NCI-H2029 treated with DMSO at 0.1 percent for 48 hours (cell line): ENCODE measurements around the gene INPP5K.

ENCODE experiments used
- DNase-seq: peaks from one replicate; lab custom pipeline; 2025; lab: John Stamatoyannopoulos, UW

INPP5K gene

DNA sequence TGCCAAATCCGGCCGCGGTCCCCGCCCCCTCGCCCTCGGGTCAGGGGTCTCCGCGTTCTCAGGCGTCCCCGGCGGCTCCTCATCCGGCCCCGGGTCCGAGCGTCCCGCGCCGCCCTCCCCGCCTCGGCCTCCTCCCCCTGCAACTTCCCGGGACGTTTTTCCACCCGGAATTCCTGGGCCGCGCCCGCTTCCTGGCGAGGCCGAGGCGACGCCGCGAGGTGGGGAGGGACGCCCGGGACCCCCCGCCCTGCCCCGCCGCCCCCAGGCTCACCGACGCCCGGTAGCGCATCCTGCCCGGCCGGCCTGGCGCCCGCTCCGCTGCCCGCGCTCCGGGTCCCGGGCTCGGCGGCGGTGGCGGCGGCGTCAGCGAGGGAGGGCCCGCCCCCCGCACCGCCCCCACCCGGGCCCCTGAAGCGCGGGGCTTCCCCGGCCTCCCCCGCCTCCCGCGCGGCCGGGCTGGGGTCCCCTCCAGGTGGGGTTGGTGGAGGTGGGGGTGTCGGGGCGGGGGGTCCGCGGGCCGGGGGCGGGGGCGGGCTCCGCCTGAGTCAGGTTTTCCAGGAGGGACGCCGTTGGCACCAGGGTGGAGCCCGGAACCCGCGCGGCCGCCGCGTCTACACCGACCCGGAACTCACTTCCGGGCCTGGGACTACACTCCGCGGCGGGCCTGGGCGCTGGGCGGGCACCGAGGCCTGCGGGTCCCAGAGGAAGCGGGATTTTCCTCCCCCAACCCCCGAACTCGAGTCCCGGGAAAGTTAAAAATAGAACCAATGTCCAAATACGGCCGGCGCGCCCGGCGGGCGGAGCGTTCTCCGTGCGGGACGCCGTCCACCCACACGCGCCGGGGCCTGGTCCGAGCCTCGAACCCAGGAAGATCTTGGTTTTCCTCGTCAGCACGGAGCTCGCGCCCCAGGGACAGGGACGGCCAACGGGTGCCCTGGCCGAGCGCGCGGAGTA lies 30.7 kb downstream of the INPP5K start:
- no peak for DNase-seq

DNA sequence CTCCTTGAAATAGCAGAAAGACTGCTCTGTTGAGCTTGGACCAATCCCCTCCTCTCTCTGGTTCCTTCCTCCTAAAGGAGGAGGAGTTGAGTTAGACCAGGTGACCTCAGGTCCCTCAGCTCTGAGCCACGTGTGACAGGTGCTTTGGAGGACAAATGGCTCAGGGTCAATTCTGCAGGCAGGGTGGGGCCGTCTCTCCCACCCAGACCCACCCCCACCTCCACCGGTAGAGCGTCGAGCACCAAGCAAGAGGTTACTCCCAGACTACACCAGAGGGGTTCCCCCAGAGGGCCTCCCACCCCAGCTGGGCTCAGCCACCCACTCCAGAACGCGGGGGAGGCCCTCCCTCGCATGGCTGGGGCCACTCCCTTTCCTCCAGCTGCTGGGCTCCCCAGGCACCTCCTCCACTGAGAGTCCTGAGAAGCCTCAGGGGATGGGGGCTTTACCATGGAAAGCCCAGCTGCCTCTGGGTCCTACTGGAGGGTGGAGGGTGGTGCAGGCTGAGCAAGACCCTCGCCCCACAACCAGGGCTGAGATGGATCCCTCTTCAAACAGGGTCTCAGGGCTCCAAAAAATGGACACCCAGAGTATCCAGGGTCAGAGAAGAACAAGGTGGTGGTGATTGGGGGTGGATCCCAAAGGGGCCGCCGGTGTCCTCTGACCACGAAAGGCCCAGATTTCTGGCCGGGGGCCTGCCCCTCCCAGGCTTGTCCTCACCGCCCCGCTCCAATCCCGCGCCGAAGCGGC lies 31.6 kb downstream of the INPP5K start:
- no peak for DNase-seq

DNA sequence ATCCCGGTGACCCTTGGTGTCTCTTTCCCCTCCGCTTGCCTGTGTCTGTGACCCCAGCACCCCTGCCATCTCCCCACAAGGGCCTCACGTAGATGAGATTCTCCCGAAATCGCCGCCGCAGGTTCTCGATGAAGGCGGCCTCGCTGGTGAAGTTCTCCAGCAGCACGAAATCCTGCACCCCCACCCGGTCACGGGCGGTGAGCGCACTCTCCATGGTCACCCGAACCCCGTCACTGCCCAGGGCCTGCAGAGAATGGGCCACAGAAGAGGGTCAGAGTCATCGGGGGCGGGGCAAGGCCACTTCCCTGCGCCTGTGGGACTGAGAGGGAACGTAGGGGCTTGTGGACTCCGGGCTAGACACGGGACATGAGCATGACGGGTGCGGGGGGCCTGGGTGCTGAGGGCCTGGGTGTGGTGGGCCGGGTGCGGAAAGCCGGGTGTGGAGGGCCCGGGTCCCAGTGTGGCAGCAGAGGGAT lies 32.3 kb downstream of the INPP5K start:
- no peak for DNase-seq

GRCh38 chr17:1482680-1483079 lies 33.7 kb downstream of the INPP5K start:
- DNase-seq: no peak

DNA sequence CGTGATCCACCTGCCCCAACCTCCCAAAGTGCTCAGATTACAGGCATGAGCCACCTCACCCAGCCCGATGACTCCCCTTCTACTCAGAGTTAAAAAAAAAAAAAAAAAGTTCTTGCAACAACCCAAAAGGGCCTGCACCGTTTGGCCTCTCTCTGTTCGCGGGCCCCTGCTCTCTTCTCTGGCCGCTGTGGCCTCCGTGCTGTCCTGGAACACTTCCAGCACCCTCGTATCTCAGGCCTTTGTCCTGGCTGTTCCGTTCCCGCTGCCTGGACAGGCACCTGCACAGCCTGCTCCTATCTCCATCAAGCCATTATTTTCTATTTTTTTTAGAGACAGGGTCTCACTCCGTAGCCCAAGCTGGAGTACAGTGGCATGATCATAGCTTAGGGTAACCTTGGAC lies 34.7 kb downstream of the INPP5K start:
- DNase-seq: no peak

GRCh38 chr17:1480747-1481465 lies 35.5 kb downstream of the INPP5K start:
- DNase-seq: no peak

- DNase-seq: no peak
Measured at GRCh38 chr17:1478418-1478817, 38.0 kb downstream of the INPP5K start.

- DNase-seq: no peak
Measured at GRCh38 chr17:1475321-1475854, 41.0 kb downstream of the INPP5K start.

- DNase-seq: no peak
Measured at GRCh38 chr17:1474402-1475189, 41.8 kb downstream of the INPP5K start.

DNA sequence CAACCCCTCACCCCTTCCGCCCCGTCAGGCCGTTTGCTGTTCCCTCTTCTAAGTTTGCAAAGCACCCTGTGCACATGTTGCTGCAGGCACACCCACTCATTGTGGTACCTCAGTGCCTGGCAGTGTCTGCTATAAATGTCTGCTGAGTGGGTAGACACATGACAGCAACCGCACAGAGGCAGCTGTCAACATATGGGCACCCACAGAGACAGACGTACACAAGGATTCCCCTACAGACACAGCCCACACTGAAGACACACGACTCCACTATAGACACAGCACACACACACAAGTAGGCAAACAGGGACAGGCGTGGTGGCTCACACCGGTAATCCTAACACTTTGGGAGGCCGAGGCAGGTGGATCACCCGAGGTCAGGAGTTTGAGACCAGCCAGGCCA lies 42.6 kb downstream of the INPP5K start:
- DNase-seq: no peak

DNA sequence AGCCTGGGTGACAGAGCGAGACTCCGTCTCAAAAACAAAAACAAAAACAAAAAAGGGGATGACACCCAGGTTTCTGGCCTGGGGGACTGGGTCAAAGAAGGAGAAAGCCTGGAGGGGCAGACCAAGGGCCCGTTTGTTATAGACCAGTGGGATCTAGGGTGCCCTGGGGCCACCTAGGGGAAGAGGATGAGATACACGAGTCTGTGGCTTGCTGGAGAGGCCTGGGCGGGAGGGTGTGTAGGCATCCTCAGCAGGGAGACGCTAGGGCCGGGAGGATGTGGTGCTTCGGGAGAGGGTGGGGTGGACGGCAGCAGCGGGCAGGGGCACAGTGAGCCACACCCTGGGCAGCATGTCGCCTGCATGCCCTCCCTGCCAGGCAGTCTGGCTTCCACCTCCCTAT lies 43.2 kb downstream of the INPP5K start:
- no peak for DNase-seq

DNA sequence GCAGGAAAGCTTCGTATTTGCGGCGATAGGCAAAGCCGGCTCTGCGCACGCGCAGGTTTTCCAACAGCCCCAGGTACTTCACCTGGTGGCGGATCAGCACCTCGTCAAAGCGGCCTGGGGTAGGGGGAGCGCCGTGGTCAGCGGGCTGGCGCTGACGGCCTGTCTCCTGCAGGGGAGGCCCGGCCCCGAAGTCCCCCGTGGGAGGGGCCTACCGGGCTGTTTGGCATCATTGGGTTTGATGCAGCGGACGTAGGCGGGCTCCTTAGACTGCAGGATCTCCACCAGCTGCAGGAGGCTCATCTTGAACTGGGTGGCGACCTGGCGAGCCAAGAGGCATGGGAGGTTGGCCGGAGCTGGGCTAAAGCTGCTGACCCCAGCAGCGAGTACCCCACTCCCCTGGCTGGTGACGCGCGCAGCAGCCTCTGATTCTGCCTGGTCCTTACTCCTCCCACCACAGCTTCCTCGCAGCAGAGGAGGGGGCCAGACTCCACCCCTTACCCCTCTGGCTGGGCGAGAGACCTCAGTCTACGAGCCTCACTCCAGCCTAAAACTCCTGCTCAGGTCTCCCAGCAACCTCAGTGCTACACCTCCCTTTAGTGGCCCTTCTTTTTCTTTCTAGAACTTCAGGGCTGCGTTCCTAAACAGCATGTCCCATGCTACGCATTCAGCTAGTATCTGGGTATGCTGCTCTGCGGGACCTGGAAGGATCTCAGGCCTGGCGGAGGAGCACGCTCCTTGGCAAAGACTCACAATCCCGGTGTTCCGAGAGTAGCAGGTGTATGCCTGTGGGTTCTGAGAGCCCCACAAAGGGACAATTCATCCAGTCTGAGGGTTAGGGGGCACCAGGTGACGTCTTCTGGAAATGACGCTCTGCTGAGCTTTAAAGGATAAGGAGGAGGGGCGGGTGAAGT lies 44.2 kb downstream of the INPP5K start:
- no peak for DNase-seq

DNA sequence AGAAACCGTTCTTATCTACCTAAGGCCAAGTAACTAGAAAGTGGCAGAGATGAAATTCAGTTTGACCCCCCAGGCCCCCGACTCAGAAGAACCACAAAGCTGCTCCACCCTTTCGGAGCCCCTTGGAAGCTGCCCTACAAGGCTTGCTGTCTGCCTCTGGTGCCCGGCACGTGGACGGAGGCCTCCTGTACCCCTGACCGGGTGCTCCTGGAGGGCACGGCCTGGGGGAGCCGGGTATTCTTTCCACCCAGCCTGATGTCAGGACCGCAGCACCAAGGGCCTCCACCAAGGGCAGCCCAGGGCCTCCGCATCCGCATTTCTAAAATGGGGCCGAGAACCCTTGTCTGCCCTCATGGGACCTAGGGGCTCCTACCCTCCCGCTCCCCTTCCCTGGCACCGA lies 44.9 kb downstream of the INPP5K start:
- DNase-seq: no peak

DNA sequence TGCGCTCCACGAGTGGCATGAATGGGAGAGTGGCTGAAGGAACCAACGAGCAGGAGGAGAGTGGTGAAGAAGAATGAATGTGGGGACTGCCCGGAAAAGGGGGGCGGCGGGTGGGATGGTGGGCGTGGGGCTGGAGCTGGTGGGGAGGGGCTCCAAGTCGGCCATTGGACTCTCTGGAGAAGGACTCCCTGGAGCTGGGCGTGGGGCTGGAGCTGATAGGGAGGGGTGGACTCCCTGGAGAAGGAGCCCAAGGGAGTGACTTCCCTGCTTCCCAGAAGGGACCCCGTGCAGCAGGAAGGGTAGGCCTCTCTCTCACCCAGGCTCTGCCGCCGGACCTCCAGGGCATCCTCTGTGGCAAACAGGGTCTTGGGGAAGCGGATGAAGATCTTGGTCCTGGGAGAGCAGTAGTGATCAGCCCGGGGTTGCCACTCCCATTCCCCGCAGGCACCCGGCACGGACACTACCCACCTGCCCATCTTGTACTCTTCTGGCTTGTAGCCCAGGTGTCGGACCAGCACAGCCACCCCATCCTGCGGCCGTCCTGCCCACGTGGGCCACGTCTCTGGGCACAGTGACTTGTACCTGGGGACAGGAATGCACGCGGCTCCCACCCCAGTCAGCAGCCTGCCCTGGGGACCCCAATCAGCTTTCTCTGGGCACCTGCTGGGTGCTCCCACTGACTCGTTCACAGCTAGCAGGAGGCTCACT lies 45.5 kb downstream of the INPP5K start:
- DNase-seq: no peak

DNA sequence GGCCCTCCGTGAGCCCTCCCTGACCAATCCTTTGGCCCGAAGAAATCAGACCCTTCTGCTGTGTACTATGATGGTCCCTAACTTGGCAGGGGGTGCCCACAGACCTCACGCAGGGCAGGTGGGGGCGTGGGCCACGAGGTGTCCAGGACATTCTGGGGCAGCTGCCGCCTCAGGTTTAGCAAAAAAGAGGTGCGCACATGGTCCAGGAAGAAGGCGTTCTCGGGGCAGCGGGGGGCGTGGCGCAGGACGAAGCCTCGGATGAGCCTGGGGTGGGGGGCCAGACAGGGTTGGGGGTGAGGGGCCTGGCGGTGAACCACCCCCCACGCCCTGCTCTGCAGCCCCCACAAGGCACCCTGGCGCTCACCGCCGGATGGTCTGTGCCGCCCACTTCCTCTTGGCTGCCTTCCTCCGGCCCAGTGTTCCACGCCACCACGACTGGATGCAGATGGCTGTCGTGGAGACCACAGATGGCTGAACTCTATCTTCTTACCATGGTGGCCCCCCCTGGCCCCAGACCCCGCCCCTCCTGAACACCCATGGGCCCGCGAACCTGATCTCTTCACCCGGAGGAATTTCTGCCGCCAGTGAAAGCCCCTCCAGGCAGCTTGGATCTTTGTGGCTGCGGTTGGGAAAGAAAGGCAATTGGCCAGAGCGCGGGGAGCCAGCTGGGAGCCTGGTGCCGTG lies 46.2 kb downstream of the INPP5K start:
- no peak for DNase-seq

DNA sequence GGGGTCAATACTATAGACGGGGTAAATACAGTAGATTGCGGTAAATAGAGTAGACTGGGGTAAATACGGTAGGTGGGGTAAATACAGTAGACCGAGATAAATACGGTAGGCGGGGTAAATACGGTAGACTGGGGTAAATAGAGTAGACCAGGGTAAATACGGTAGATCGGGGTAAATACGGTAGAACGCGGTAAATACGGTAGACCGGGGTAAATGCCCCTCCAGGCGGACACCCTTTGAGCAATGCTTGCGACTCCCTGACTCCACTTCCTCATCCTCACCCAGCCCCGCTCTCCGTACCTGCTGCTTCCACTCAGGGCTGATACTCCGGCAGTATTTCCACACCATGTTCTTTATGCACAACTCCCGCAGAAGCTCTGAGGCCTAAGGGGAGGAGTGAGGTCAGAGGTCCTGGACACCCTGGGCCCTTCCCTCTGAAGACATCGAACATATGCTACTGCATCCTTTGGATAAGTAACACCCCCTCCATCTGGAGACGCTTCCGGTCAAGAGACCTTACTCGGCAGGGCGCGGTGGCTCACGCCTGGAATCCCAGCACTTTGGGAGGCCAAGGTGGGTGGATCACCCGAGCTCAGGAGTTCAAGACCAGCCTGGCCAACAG lies 47.1 kb downstream of the INPP5K start:
- no peak for DNase-seq

DNA sequence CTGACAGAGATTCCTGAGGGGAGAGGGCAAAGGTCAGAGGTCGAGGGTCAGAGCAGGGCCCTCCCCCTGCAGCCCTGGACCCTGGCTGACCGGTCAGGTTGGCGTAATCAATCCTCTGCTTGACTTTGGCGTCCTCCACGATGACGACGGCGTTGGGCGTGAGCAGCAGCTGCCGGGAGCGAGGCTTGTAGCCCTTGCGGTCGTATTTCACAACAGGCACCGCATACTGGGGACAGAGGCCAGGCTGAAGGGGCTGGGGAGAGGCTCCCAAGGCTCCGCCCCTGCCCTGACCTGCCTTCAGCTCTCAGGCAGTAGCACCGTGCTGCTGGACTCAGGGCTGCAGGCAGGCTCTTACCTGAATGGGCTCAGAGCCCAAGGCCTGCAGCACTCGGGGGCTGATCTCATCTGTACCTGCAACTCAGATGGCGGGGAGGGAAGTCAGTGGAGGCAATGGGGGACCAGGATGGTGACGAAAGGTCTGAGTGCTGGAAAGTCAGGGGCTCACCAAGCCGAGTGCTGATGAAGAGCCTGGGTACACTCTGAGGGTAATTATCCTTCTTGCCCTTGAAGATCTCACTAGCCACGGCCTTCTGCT lies 48.4 kb downstream of the INPP5K start:
- DNase-seq: no peak

- DNase-seq: no peak
Measured at GRCh38 chr17:1467258-1467657, 49.2 kb downstream of the INPP5K start.
